Fibroblast of pulmonary artery (primary cell): ENCODE results near the gene TRIML1.

Source experiments
- DNase-seq: peaks from one replicate; pipeline ENCODE4 v3.0.0-alpha.2; 2010; ENCODE audit warnings: low read depth
- H3K4me3 ChIP-seq: replicated peaks from 2 replicates; pipeline ENCODE4 v1.5.1; 2011; ENCODE audit warnings: low read depth, mild to moderate bottlenecking, control low read depth, low read length, moderate library complexity
- CTCF ChIP-seq: IDR thresholded peaks from 2 replicates; pipeline ENCODE4 v1.5.1; 2011; ENCODE audit warnings: mild to moderate bottlenecking, control low read depth, low read length, inconsistent platforms; ENCODE audit errors: missing control alignments

Gene TRIML1

GRCh38 chr4:188162698-188163097 is 23.5 kb downstream of the TRIML1 start:
- H3K4me3 ChIP-seq: no peak overlapping the region
- DNase-seq: no peak
- no peak for TF ChIP-seq CTCF

- no peak for TF ChIP-seq CTCF
- DNase-seq: no peak
- no peak overlapping the region for H3K4me3 ChIP-seq
Observed at GRCh38 chr4:188168726-188169373, 29.6 kb downstream of the TRIML1 start.

GRCh38 chr4:188171551-188171950 is 32.3 kb downstream of the TRIML1 start:
- no peak overlapping the region for H3K4me3 ChIP-seq
- DNase-seq: no peak
- TF ChIP-seq CTCF: no peak

GRCh38 chr4:188175288-188175687 is 36.0 kb downstream of the TRIML1 start:
- TF ChIP-seq CTCF: no peak
- no peak for DNase-seq
- H3K4me3 ChIP-seq: no peak overlapping the region

- no peak for TF ChIP-seq CTCF
- no peak for DNase-seq
- no peak overlapping the region for H3K4me3 ChIP-seq
Observed at GRCh38 chr4:188177997-188178675, 38.9 kb downstream of the TRIML1 start.

GRCh38 chr4:188178806-188179205 is 39.6 kb downstream of the TRIML1 start:
- TF ChIP-seq CTCF: no peak
- H3K4me3 ChIP-seq: no peak overlapping the region
- no peak for DNase-seq

- no peak overlapping the region for H3K4me3 ChIP-seq
- TF ChIP-seq CTCF: no peak
- no peak for DNase-seq
Observed at GRCh38 chr4:188187106-188187505, 47.9 kb downstream of the TRIML1 start.
